SK-MEL-5 (cell line): ENCODE data around the gene CXCL14. TPM values are rescaled to one million over a fixed set of nuclear protein-coding genes. Genes with fewer than 3 reads are reported as not detected.

ENCODE experiments used
- DNase-seq: peaks from one replicate; pipeline ENCODE4 v3.0.0-alpha.2; 2016; ENCODE audit warnings: low read depth, low spot score
- in situ Hi-C: cut with HindIII; loops from 2 replicates; pipeline ENCODE4 v1.10.0; 2016; ENCODE audit warnings: low sequenced_read_pairs, high pct_unique_total_duplicates, low pct_unique_long_range_greater_than_20kb
- total RNA-seq: library from RNA; depleted of rRNA; stranded (reverse); fragments of >200 nt; shearing (Covaris generic); gene quantifications from 2 replicates; pipeline ENCODE4 v1.2.3, GENCODE V29; 2014

The CXCL14 gene
- total RNA-seq, 1 experiment from 2014 or later: not detected

DNA sequence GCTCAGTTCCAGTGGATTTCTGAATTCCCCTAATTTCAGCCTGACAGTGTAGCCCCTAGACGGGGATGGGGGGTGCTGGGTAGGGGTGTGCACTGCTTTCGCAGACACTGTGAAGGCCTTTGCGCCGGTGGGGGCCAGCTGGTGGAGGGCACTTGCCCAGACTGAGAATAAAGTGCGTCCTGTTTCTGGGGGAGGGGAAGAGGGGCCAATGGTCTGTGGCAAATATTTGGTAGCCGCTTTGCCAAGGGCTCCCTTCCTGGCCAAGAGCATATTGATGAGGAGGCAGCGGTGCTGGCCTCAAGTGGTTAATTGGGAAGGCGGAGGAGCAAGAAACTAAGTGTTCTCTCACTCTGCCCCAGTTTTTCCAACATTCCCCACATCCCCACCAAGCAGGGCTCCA, 1.4 kb downstream of the CXCL14 start:
- in situ Hi-C loops: no loop called here
- no peak for DNase-seq

- in situ Hi-C loops: no loop called here
- no peak for DNase-seq
Measured at GRCh38 chr5:135576075-135576599, 2.7 kb downstream of the CXCL14 start.

DNA sequence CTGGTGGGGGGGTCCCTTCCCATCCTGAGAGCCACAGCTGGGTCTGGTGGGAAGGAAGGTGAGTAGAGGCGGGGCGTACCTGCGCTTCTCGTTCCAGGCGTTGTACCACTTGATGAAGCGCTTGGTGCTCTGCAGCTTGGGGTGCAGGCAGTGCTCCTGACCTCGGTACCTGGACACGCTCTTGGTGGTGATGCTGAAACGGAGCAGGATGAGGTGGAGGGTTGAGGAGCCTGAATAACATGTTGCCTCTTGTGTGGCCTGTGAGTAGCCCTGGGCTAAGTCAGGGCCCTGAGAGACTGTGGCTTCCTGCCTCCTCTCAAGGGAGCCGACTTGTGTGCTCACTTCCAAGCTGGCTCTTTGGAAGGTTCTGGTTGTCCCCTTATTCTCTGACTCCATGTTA, 4.3 kb downstream of the CXCL14 start:
- DNase-seq: no peak
- in situ Hi-C loops: loop anchor here (25.0 kb wide), 1 partner anchor 263 kb away; the partner anchor contains the start of gene SLC25A48

- DNase-seq: no peak
- in situ Hi-C loops: loop anchor here (25.0 kb wide), 1 partner anchor 265 kb away; the partner anchor contains the start of gene SLC25A48
Measured at GRCh38 chr5:135571902-135572301, 6.9 kb downstream of the CXCL14 start.

GRCh38 chr5:135571066-135571609, 7.7 kb downstream of the CXCL14 start:
- no peak for DNase-seq
- in situ Hi-C loops: loop anchor here (25.0 kb wide), 1 partner anchor 266 kb away; the partner anchor contains the start of gene SLC25A48

- in situ Hi-C loops: loop anchor here (25.0 kb wide), 1 partner anchor 267 kb away; the partner anchor contains the start of gene SLC25A48
- DNase-seq: no peak
Measured at GRCh38 chr5:135570453-135570764, 8.4 kb downstream of the CXCL14 start.

GRCh38 chr5:135569755-135570452, 8.9 kb downstream of the CXCL14 start:
- in situ Hi-C loops: loop anchor here (25.0 kb wide), 1 partner anchor 267 kb away; the partner anchor contains the start of gene SLC25A48
- DNase-seq: peak; percentile 69

DNA sequence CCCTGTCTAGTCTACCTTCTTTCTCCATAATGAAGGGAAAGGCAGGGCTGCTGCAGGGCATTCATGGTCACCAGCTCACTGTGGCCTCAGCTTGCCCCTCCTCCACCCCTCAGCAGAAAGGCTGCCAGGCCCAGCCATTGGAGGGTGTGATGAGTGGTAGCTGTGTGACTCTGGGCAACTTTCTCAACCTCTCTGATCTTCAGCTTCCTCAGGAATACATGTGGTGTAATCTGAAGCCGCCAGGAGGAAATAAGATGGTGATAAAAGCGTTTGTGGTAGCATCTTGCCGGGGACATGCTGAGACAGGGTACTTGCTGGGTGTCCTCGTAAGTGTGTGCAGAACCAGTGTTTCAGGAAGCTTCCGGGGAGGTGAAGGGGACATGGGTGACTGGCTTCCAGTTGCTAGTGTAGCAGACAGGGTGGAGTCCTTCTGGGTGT, 9.8 kb downstream of the CXCL14 start:
- no peak for DNase-seq
- in situ Hi-C loops: loop anchor here (25.0 kb wide), 1 partner anchor 268 kb away; the partner anchor contains the start of gene SLC25A48

DNA sequence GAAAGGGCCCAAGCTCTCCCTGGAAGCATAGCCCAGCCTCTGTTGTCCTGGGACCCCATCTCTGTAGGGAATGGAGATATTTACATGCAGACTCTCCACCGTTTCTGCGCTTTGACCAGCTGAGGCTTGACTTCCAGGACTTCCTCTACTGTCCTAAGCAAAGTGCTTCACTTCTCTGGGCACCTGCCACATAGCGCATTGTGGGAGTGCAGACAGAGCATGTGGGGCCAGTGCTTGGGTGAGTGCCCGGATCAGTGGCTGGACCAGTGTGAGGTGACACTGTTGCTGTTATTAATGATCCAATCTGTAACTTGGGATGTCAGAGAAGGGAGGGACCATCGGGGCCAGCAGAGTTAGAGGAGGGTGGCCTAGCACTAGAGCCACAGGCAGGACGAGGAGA, 10.5 kb downstream of the CXCL14 start:
- in situ Hi-C loops: loop anchor here (25.0 kb wide), 1 partner anchor 269 kb away; the partner anchor contains the start of gene SLC25A48
- no peak for DNase-seq

DNA sequence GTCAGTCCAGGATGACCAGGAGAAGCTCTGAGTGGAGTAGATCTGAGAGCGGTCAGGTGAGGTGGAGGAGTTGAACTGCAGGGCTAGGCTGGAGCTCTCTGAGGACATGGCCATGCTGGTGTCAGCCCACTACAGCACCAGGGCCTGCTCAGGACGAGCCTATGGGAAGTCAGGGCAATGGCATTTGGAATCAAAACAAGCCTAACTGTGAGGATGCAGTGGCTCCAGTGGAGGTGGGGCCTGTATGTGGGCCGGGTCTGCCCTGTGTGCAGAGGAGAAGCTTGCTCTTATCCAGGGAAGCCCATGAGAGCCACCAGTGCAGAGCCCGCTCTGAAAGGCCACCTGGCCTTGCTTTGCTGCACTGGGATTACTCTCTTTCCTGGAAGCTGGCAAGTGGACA, 11.1 kb downstream of the CXCL14 start:
- DNase-seq: no peak
- in situ Hi-C loops: loop anchor here (25.0 kb wide), 1 partner anchor 270 kb away; the partner anchor contains the start of gene SLC25A48

DNA sequence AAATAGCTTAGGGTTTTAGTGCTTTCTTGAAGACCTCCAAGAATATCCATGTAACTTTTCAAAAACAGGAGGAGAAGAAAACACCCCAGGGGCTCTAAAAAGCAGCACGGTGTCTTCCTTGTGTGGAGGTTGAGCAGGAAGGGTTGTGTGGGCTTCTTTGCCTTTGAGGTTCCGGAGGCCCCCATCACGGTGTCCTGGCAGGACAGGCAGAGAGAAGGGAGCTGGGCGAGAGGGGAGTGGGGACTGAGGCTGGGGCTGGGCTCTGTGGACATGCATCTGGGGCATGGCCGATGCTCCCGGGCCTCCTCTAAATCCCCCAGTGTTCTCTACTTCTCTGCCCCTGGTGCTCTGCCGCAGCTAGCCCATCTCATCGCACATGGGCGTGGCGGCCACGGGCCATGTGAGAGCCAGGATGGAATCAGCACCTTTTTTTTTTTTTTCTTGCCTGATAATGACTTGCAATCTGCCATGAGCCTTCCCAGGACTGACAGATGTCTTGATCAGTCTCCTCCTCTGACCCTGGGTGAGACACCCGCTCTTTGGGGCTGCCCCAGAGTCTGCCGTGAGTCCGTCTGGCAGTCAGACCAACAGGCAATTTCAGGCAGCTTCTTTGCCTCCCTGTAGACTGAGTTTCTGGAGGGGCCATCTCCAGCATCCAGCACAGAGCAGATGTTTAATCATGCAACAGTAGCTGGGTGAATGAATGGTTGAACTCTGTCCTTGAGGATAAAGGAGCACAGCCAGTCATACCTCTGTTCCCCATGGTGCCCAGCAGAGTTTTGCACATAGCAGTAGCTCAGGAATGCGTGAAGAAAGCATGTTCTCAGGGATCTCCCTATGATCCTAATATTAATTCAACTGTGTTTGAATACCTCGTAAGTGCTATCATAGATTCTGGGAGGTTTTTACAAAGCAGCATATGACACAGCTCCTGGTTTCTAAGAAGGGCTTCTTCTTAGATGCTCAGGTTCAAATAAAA, 12.1 kb downstream of the CXCL14 start:
- no peak for DNase-seq
- in situ Hi-C loops: loop anchor here (25.0 kb wide), 1 partner anchor 271 kb away; the partner anchor contains the start of gene SLC25A48

GRCh38 chr5:135565725-135566421, 12.9 kb downstream of the CXCL14 start:
- DNase-seq: peak; percentile 65
- in situ Hi-C loops: loop anchor here (25.0 kb wide), 1 partner anchor 271 kb away; the partner anchor contains the start of gene SLC25A48

GRCh38 chr5:135565266-135565665, 13.5 kb downstream of the CXCL14 start:
- DNase-seq: no peak
- in situ Hi-C loops: loop anchor here (25.0 kb wide), 1 partner anchor 272 kb away; the partner anchor contains the start of gene SLC25A48

DNA sequence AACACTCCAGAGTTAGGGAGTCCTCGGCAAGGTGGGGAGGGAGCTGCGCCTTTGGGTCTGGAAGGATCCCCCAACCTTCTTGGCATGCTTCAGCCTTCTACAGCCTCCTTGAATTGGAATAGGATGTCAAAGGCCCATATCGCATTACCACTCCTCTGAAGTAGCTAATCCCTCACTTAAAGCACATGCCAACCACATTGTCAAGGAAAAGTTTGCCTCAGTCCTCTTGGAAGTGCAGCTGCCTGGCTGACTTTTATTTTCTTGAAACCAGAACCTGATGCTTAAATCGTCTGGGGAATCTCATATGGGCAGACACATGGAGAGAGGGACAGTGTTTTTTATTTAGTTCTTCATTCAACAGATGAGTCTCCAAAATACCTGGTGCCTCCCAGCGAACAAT, 14.5 kb downstream of the CXCL14 start:
- in situ Hi-C loops: loop anchor here (25.0 kb wide), 1 partner anchor 273 kb away; the partner anchor contains the start of gene SLC25A48
- DNase-seq: no peak

GRCh38 chr5:135561266-135561665, 17.5 kb downstream of the CXCL14 start:
- in situ Hi-C loops: loop anchor here (25.0 kb wide), 1 partner anchor 276 kb away; the partner anchor contains the start of gene SLC25A48
- DNase-seq: no peak

- in situ Hi-C loops: loop anchor here (25.0 kb wide), 1 partner anchor 276 kb away; the partner anchor contains the start of gene SLC25A48
Measured at GRCh38 chr5:135560858-135561257, 17.9 kb downstream of the CXCL14 start.

More at GRCh38 chr5:135560858-135561257, 17.9 kb downstream of the CXCL14 start:
- peak; percentile 82 for DNase-seq
